Measurements from ENCODE around the gene RASSF10. TPM values are rescaled to one million over a fixed set of nuclear protein-coding genes. Genes with fewer than 3 reads are reported as not detected.

Gene RASSF10
- total RNA-seq, 1 experiment from 2014 or later, result not detected

- Histone ChIP-seq H3K27me3 (ENCODE audit: insufficient read depth, low read length) (no peaks in the 10 kb centered on the region), H3K4me1 (ENCODE audit: control insufficient read depth in 1 of 2, insufficient read depth in 2 of 2, low read length in 2 of 2) (no peaks in the 10 kb centered on the region), H3K27ac (ENCODE audit: low read depth, low read length) (no peak overlapping the region), H3K36me3 (ENCODE audit: control insufficient read depth in 1 of 2, insufficient read depth in 2 of 2, low read length in 2 of 2) (no peaks in the 10 kb centered on the region), H3K9me2 (ENCODE audit: insufficient read depth) (no peaks in the 10 kb centered on the region), H2AFZ (ENCODE audit: low read depth, low read length, poor library complexity, severe bottlenecking) (no peak overlapping the region), H3K4me3 (replicated peaks in 1 of 2; ENCODE audit: low read depth in 1 of 2, low read length in 2 of 2) (no peak overlapping the region), H3K79me2 (ENCODE audit: insufficient read depth, low read length) (no peaks in the 10 kb centered on the region), H3K9me3 (ENCODE audit: control insufficient read depth in 1 of 2, insufficient read depth in 1 of 2, low read depth in 1 of 2, low read length in 2 of 2) (no peaks in the 10 kb centered on the region), H3K4me2 (ENCODE audit: low read length) (no peak overlapping the region), H3K9ac (ENCODE audit: low read length) (no peak overlapping the region), H4K20me1 (ENCODE audit: insufficient read depth) (no peaks in the 10 kb centered on the region)
- no TSS peak for BruUV-seq (replicated peaks)
- no peak for DNase-seq (ENCODE audit: low read depth, low spot score)
- no peak for TF ChIP-seq ZNF274 (IDR thresholded peaks at IDR 0.05; ENCODE audit: low read depth, low read length)
- intact Hi-C loops (cut with micrococcal nuclease), result no loop called here
- ATAC-seq, result no peak
- CTCF ChIA-PET, result no interaction called here
- RAD21 ChIA-PET (ENCODE audit: low non-redundant PET in 1 of 2, low total read pairs in 2 of 2, uncharacterized antibody in 2 of 2, unreplicated experiment in 2 of 2), result no interaction called here
- POLR2A ChIA-PET, result no interaction called here
Measured at GRCh38 chr11:13023423-13023822, 14.3 kb downstream of the RASSF10 start.

- CTCF ChIA-PET, result no interaction called here
Measured at GRCh38 chr11:13026722-13027121, 17.6 kb downstream of the RASSF10 start.

More at GRCh38 chr11:13026722-13027121, 17.6 kb downstream of the RASSF10 start:
- H2AFZ ChIP-seq (ENCODE audit: low read depth, low read length, poor library complexity, severe bottlenecking), result no peak overlapping the region
- no peaks in the 10 kb centered on the region for H3K27me3 ChIP-seq (ENCODE audit: insufficient read depth, low read length)
- H3K9ac ChIP-seq (ENCODE audit: low read length), result no peak overlapping the region
- ATAC-seq, result no peak
- no peaks in the 10 kb centered on the region for H3K4me1 ChIP-seq (ENCODE audit: control insufficient read depth in 1 of 2, insufficient read depth in 2 of 2, low read length in 2 of 2)
- no peaks in the 10 kb centered on the region for H3K9me3 ChIP-seq (ENCODE audit: control insufficient read depth in 1 of 2, insufficient read depth in 1 of 2, low read depth in 1 of 2, low read length in 2 of 2)
- H3K4me2 ChIP-seq (ENCODE audit: low read length), result no peak overlapping the region
- no peaks in the 10 kb centered on the region for H3K9me2 ChIP-seq (ENCODE audit: insufficient read depth)
- no peaks in the 10 kb centered on the region for H4K20me1 ChIP-seq (ENCODE audit: insufficient read depth)
- BruUV-seq (replicated peaks), result no TSS peak
- DNase-seq (ENCODE audit: low read depth, low spot score), result no peak
- intact Hi-C loops (cut with micrococcal nuclease), result no loop called here
- POLR2A ChIA-PET, result no interaction called here
- no peak for TF ChIP-seq CEBPB (IDR thresholded peaks at IDR 0.05; ENCODE audit: low read depth)
- TF ChIP-seq FOSL1 (IDR thresholded peaks at IDR 0.05; ENCODE audit: low read depth), result no peak
- TF ChIP-seq CBX3 (IDR thresholded peaks at IDR 0.05; ENCODE audit: low read depth), result no peak
- TF ChIP-seq EZH2phosphoT487 (IDR thresholded peaks at IDR 0.05; ENCODE audit: borderline replicate concordance), result no peak
- TF ChIP-seq TCF7L2 (IDR thresholded peaks at IDR 0.05; ENCODE audit: borderline replicate concordance, extremely low read depth, insufficient read depth, insufficient read length), result no peak
- no peak for TF ChIP-seq RAD21 (IDR thresholded peaks at IDR 0.05; ENCODE audit: low read depth)
- no peak for TF ChIP-seq POLR2AphosphoS5 (IDR thresholded peaks at IDR 0.05; ENCODE audit: low read depth, low read length)
- no peak for TF ChIP-seq ZFX (IDR thresholded peaks at IDR 0.05)
- TF ChIP-seq SP1 (IDR thresholded peaks at IDR 0.05; ENCODE audit: low read depth), result no peak
- no peak overlapping the region for H3K27ac ChIP-seq (ENCODE audit: low read depth, low read length)
- no peak overlapping the region for H3K4me3 ChIP-seq (replicated peaks in 1 of 2; ENCODE audit: low read depth in 1 of 2, low read length in 2 of 2)
- H3K79me2 ChIP-seq (ENCODE audit: insufficient read depth, low read length), result no peaks in the 10 kb centered on the region
- RAD21 ChIA-PET (ENCODE audit: low non-redundant PET in 1 of 2, low total read pairs in 2 of 2, uncharacterized antibody in 2 of 2, unreplicated experiment in 2 of 2), result no interaction called here
- no peaks in the 10 kb centered on the region for H3K36me3 ChIP-seq (ENCODE audit: control insufficient read depth in 1 of 2, insufficient read depth in 2 of 2, low read length in 2 of 2)

Data from HCT116 (cell line).